ENCODE data around the gene DHDH.

DNA sequence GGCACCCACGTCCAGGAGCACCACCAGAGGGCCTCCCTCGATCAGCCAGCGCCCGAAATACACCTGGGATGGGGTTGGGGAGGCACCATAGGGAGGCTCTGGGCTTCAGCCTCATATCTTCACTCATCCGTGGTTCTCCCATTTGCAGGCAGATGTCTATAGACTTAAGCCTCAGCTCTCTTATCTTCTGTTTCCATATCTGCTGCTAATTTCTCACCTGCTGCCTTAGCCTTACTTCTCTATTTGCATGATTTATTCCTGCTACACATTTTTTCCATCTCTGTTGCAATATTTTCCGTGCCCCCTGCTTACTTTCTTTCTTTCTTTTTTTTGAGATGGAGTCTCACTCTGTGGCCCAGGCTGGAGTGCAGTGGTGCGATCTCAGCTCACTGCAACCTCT is 53.8 kb downstream of the DHDH start:
- no peak for TF ChIP-seq EZH2 (IDR thresholded peaks at IDR 0.05; ENCODE audit: borderline replicate concordance, low read depth, low read length, severe bottlenecking)
- TF ChIP-seq, protein P1, sequence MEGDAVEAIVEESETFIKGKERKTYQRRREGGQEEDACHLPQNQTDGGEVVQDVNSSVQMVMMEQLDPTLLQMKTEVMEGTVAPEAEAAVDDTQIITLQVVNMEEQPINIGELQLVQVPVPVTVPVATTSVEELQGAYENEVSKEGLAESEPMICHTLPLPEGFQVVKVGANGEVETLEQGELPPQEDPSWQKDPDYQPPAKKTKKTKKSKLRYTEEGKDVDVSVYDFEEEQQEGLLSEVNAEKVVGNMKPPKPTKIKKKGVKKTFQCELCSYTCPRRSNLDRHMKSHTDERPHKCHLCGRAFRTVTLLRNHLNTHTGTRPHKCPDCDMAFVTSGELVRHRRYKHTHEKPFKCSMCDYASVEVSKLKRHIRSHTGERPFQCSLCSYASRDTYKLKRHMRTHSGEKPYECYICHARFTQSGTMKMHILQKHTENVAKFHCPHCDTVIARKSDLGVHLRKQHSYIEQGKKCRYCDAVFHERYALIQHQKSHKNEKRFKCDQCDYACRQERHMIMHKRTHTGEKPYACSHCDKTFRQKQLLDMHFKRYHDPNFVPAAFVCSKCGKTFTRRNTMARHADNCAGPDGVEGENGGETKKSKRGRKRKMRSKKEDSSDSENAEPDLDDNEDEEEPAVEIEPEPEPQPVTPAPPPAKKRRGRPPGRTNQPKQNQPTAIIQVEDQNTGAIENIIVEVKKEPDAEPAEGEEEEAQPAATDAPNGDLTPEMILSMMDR (IDR thresholded peaks at IDR 0.05; ENCODE audit: borderline replicate concordance, extremely low read depth, low read length, poor library complexity, severe bottlenecking), result no peak

Data from DND-41 (cell line).